ES-I3 (cell line): ENCODE results near the gene NOS1AP.

Experiments
- H3K36me3 ChIP-seq: 2 replicates; pipeline ENCODE4 v1.6.1; 2013; ENCODE audit warnings: mild to moderate bottlenecking, low read length, control low read depth, moderate library complexity; ENCODE audit not compliant: insufficient read depth
- H3K4me1 ChIP-seq: 2 replicates; pipeline ENCODE4 v1.6.1; 2013; ENCODE audit warnings: mild to moderate bottlenecking, control low read depth, low read length; ENCODE audit not compliant: insufficient read depth
- H3K9ac ChIP-seq: 2 replicates; pipeline ENCODE4 v1.6.1; 2013; ENCODE audit warnings: low read depth, mild to moderate bottlenecking, low read length, moderate library complexity
- H3K9me3 ChIP-seq: 2 replicates; pipeline ENCODE4 v1.6.1; 2013; ENCODE audit warnings: mild to moderate bottlenecking, low read length, moderate library complexity; ENCODE audit not compliant: control insufficient read depth, insufficient read depth

Gene NOS1AP

DNA sequence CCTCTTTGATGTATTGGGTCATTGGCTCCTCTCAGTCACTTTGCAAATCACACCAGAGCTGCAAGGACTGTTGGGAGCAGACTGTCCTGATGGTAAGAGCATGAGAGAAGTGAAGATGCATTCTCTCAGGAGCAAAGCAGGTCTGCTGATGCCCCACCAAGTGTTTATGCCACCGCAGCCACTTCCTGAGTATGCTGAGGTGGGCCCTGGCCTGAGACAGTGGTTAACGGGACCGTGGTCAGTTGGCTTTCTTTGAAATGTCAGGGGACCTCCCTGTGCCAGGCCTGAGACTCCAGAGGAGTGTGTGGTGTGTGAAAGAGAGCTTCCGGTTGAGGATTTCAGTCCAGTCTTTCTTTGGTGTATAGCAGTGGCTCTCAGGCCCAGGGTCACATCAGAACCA, 227.7 kb downstream of the NOS1AP start:
- Histone ChIP-seq H3K4me1 (0 out of 2 replicates have a peak, but pooled peaks cover 3% of the 10 kb centered on the region), H3K9ac (no peak overlapping the region), H3K36me3 (no peaks in the 10 kb centered on the region), H3K9me3 (no peaks in the 10 kb centered on the region)

DNA sequence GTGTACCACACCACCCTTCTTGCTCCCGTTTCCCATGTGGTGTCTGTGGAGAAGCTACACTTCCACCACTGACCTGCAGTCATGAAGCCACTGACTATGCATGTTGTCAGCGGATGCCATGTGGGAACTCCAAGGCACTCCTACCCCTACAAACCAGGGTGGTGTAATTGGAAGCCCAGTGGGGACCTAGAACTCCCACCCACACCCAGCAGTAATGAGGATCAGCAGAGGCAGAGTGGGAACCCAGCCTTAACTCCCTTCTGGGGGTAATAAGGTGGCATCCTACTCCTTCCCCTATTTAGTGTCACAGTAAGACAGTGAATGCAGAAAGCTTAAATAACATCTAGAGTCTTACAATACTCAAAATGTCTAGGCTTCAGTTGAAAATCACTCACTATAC, 228.8 kb downstream of the NOS1AP start:
- Histone ChIP-seq H3K36me3 (no peaks in the 10 kb centered on the region), H3K4me1 (no peaks in the 10 kb centered on the region), H3K9ac (no peak overlapping the region), H3K9me3 (no peaks in the 10 kb centered on the region)

DNA sequence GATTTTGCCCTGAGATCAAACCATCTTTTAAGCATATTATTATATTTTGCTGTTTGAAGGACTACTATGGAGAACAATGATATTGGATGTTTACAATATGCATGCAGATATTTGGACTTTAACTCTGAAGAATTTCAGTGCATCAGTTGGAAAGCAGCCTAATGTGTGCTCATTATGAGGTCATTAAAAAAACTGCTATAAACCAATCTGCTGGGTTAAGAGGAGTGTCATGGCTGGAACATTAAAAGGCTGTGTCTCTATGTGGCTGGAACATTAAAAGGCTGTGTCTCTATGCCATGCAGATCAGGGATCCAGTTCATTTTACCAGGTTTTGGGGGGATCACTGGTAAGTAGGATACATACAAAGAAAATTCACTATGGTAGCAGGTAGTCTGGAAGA, 229.5 kb downstream of the NOS1AP start:
- no peaks in the 10 kb centered on the region for H3K36me3 ChIP-seq

DNA sequence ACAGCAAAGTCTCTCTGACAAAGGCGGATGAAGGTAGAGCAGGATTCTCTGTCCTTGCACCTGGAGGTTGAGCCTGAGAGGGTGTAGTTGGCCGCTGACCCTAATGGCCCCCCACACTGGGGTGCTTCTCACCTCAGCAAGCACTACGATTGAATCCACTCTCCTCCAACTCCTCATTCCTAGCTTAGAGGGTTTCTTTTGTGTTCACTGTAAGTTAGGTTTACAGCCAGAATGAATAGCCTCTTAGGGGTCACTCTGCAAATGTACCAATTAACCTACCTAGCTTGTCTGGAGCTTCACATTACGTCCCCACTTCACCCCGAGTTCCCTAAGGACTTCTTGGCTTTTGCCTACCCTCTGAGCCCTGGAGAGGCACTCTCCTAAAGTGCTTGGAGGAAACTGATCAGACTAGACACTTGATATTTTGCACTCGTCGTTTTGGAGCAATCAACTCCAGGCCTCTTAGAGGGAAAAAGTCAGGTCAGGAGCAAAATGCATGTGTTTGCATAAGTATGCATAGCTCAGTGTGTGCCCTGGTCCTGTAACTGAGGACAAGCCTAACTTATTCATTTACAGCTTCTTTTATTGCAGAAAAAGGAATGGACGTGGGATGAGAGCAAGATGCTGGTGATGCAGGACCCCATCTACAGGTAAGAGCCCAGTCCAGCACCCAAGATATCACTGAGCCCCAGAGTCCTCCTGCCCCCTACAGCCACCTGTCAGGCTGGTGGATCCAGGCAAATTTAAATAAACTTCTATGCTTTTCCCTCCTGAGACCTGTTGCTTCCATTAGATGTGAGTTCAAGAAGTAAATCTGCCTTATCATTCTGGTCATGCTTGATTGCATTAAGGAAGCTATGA, 230.8 kb downstream of the NOS1AP start:
- H3K9ac ChIP-seq = no peak overlapping the region
- H3K4me1 ChIP-seq = no peaks in the 10 kb centered on the region
- H3K9me3 ChIP-seq = no peaks in the 10 kb centered on the region
- H3K36me3 ChIP-seq = no peaks in the 10 kb centered on the region

More for the DNA sequence above, 229.5 kb downstream of the NOS1AP start:
- Histone ChIP-seq H3K9ac (no peak overlapping the region), H3K9me3 (no peaks in the 10 kb centered on the region), H3K4me1 (no peaks in the 10 kb centered on the region)

DNA sequence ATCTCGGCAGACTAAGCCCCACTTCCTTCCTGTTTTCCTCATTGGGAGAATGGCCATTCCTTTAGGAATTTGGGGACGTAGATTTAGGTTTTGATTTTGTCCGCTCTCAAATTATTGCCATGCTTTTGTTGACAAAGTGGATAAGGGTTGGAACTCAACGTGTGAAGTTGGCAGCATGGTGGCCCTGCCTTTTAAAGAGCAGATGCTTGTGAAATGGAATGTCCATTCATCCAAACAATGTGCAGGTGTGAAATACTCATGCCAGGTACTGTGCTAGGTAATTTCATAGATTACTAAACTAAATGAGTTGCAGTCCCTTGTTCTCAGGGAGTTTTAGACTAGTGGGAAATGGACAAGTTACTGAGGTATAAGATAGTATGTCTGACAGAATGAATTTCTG, 232.2 kb downstream of the NOS1AP start:
- no peaks in the 10 kb centered on the region for H3K4me1 ChIP-seq

DNA sequence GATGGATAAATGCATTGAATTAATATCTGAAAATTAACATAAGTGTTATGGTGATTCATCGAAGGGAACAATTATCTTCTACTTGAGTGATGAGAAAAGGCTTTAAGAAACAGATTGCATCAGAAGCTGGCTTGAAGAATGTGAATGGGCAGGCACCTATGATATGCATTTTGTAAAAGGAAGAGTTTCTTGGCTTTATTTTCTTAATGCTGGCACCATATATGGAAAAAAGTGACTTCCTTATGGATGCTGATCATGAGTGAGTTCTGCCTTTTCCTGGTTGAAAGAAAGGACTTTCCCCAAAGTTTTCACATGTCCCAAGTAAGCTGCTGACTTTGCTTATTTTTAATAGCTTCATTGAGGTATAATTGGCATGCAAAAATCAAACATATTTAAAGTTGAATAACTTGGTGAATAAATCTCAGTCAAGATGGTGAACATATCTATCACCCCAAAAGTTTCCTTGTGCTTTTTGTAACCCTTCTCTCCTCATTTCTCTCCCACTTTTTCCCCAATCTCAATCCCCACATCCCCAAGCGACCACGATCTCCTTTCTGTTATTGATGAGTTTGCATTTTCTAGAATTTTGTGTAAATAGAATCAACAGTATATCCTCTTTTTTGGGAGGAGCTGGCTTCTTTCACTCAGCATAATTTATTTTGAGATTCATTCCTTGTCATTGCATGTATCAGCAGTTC, 233.0 kb downstream of the NOS1AP start:
- no peaks in the 10 kb centered on the region for H3K4me1 ChIP-seq
- no peaks in the 10 kb centered on the region for H3K36me3 ChIP-seq
- H3K9me3 ChIP-seq = no peaks in the 10 kb centered on the region
- H3K9ac ChIP-seq = no peak overlapping the region

More for the DNA sequence above, 232.2 kb downstream of the NOS1AP start:
- Histone ChIP-seq H3K36me3 (no peaks in the 10 kb centered on the region), H3K9ac (no peak overlapping the region), H3K9me3 (no peaks in the 10 kb centered on the region)

DNA sequence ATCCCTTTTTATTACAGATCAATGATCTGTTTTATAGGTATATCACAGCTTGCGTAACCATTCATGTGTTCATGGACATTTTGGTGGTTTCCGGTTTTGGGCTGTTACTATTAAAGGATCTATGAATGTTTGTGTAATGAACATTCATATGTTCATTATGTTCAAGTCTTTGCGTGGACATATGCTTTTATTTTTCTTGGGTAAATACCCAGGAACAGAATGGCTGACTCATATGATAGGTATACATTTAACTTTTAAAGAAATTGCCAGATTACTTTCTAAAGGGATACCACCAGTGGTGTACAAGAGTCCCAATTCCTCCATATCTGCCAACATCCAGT, 233.5 kb downstream of the NOS1AP start:
- H3K9me3 ChIP-seq = no peaks in the 10 kb centered on the region
- H3K9ac ChIP-seq = no peak overlapping the region
- no peaks in the 10 kb centered on the region for H3K36me3 ChIP-seq
- no peaks in the 10 kb centered on the region for H3K4me1 ChIP-seq

DNA sequence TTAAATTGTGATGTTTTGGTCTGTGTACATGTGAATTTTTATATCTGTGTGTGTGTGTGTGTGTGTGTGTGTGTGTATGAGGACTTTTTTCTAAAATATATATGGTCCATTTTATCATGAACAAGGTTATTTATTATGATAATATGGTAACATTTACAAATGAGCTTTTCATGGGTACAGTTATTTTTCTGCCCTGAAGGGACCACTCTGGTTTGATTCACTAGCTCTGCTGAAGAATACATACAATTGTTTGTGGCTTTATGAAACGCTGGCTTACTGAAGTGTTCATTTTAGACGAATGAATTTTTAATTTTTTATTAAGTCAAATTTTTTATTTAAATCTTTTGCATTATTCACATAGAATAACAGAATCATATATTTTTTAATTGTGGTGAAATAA, 235.2 kb downstream of the NOS1AP start:
- no peaks in the 10 kb centered on the region for H3K4me1 ChIP-seq
- no peaks in the 10 kb centered on the region for H3K36me3 ChIP-seq
- no peak overlapping the region for H3K9ac ChIP-seq
- H3K9me3 ChIP-seq = no peaks in the 10 kb centered on the region

DNA sequence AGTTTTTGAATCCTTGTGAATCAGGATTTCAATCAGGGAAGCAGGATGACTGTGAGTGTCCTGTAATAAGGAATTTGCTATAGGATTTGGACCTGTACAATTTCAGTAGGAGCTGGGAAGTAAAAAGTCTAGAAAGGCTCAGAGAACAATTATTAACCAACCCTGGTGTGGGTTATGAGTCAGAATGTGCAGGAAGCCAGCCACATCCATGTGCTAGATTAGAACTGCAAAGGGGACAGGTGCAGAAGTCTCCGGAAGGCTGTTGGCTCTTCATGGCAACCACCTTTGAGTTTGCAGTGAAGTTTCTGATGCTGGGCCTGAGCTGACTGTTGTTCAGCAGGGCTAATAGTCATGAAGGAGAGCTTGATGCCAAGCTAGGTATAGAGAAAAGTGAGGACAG, 236.5 kb downstream of the NOS1AP start:
- Histone ChIP-seq H3K9ac (no peak overlapping the region), H3K4me1 (no peaks in the 10 kb centered on the region), H3K9me3 (no peaks in the 10 kb centered on the region), H3K36me3 (no peaks in the 10 kb centered on the region)

DNA sequence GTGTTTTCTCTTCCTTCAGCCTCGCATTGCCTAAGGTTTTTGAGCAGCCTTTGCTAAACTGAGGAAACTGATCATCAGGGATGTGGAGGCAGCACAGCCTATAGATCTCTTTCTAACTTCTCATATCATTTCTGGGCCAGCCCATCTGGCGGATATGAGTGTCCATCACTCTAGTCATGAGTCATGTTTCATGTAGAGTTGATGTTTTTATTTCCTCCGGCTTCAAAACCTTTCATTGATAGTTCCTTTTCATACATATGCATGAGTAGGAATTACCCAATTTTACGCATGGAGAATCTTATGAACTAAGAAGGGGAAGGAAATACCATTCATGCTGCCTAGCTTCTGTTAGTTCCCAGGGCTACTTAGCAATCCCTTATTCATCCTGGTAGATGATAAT, 240.8 kb downstream of the NOS1AP start:
- no peak overlapping the region for H3K9ac ChIP-seq
- H3K4me1 ChIP-seq = no peaks in the 10 kb centered on the region
- H3K9me3 ChIP-seq = no peaks in the 10 kb centered on the region
- no peaks in the 10 kb centered on the region for H3K36me3 ChIP-seq

DNA sequence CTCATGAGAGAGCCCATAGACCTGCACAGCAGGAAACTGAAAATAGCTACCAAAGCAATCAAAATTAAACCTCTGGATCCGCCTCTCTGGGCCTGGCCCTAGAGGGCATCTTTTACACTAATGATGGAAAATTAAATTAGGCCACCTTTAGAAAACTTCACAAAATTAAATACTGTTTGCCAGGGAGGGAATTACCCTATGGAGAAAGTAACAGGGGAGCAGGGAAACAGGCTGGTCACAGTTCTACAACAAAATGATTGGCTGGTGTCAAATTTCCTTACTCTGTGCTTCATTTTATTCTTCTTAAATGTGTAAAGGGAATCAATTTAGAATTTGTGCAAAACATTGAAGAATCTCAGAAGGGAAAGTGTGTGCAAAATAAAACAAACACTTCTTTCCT, 244.7 kb downstream of the NOS1AP start:
- Histone ChIP-seq H3K9ac (no peak overlapping the region), H3K4me1 (no peaks in the 10 kb centered on the region), H3K36me3 (no peaks in the 10 kb centered on the region), H3K9me3 (no peaks in the 10 kb centered on the region)

DNA sequence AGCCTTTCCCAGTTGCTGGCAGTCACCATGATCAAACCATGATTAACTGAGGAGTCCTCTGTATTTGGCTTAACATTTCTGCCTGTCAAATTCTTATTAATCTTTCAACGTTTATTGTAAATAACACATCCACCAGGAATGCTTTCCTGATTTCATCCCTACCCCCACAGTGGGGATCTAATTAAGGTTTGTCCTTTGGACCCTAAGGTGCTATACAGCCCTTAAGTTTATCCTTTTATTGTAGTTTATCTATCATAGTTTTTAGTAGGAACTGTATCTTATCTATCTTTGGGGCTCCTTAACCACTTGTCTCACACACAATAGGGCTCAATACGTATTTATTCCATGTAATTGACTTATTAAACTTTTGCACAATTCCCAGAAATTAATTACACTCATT, 246.2 kb downstream of the NOS1AP start:
- H3K4me1 ChIP-seq = no peaks in the 10 kb centered on the region
- no peaks in the 10 kb centered on the region for H3K9me3 ChIP-seq
- no peak overlapping the region for H3K9ac ChIP-seq
- H3K36me3 ChIP-seq = no peaks in the 10 kb centered on the region

DNA sequence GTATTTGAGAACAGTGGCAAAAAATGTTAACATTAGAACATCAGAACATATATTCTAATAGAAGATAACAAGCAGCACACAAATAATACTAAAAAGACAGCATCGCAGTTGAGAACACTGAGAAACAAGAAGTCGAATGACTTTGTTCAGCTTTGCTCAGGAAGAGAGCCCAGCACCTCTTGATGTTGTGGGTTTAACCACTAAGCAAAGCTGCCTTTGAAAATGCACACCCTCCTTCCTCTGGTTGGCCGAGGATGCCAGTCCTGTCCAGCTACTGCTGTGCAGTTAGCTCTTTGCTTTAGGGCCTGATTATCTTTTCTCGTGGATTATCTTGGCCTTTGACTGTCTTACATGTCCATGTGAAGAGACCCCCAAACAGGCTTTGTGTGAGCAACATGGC, 246.7 kb downstream of the NOS1AP start:
- H3K9me3 ChIP-seq = no peaks in the 10 kb centered on the region
- H3K4me1 ChIP-seq = no peaks in the 10 kb centered on the region
- H3K9ac ChIP-seq = no peak overlapping the region
- H3K36me3 ChIP-seq = no peaks in the 10 kb centered on the region

DNA sequence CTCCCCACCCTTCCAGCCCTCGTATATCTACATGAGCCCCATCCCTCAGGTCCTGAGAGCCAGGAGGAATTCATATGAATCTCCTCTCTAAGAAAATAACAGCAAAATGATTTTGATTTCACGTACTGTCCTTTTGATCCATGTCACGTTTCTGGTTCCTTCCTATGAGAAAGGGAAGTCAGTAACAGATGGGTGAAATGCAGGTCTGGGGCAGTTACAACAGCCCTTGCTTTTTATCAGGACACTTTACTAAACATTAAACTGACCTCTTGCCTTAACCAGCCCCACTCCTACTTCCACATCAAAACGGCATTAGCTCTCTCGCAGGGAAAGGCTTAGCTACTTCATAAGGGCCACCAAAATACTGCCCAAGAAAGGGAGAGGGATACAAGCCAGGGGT, 248.1 kb downstream of the NOS1AP start:
- H3K4me1 ChIP-seq = no peaks in the 10 kb centered on the region
- no peaks in the 10 kb centered on the region for H3K36me3 ChIP-seq
- no peak overlapping the region for H3K9ac ChIP-seq
- no peaks in the 10 kb centered on the region for H3K9me3 ChIP-seq

DNA sequence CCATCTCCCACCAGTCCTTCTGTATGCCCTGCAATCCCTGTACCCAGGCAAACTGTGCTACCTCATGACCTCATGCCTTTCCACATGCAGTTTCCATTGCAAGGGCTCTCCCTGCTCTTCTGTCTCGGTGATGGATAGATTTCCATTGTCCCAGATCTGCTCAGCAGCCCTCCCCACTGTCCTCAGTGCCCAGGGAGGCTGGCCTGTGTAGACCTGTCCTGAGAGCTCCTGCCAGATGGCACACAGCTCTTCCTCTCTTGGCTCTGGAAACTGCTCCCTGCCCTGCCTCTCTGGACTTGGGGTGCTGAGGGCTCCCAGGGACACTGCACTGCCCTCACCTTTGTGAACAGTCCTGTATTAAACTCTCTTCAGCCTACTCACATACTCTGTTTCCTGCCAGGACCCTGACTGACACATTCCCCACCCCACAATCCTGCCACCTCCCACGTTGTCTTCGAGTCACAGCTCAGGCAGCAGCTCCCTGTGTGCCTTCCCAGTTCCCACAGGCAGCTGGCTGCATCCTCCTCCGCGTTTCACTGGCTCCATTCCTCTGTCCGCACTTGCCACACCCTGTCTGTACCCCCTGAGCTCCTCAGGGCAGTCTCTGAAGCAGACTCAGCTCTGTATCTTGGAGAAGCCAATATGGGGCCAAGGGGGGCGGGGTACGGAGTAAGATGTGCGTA, 250.1 kb downstream of the NOS1AP start:
- H3K9ac ChIP-seq = no peak overlapping the region
- H3K9me3 ChIP-seq = no peaks in the 10 kb centered on the region
- no peaks in the 10 kb centered on the region for H3K4me1 ChIP-seq
- H3K36me3 ChIP-seq = no peaks in the 10 kb centered on the region
